K562 (cell line): ENCODE measurements around the gene PTPRE.

Experiments used
- ELF4 ChIP-seq: fragments of 450-650 bp; formaldehyde crosslinking; IDR thresholded peaks from 2 replicates; pipeline ENCODE4 v1.4.0; 2022; ENCODE audit warnings: missing genetic modification characterization
- ELK3 ChIP-seq: fragments of 450-650 bp; formaldehyde crosslinking; IDR thresholded peaks from 2 replicates; pipeline ENCODE4 v1.4.0; 2020; ENCODE audit warnings: mild to moderate bottlenecking
- GABPA ChIP-seq: fragments of 200-800 bp; sonication (Bioruptor generic); conservative IDR thresholded peaks from 2 replicates; pipeline ENCODE4 v1.6.1; 2016; ENCODE audit warnings: low read depth, missing genetic modification characterization, missing compliant biosample characterization
- GATA2 ChIP-seq: sonication (generic); formaldehyde crosslinking; IDR thresholded peaks from 2 replicates; pipeline ENCODE4 v1.4.0; 2020; ENCODE audit warnings: mild to moderate bottlenecking, missing genetic modification reagents
- MIER1 ChIP-seq: fragments of 450-650 bp; IDR thresholded peaks from 2 replicates; pipeline ENCODE4 v1.6.1; 2016; ENCODE audit warnings: antibody characterized with exemption, mild to moderate bottlenecking, low read depth
- TCF15 ChIP-seq: fragments of 250-450 bp; sonication (Bioruptor Pico); IDR thresholded peaks from 2 replicates; pipeline ENCODE4 v1.8.0; 2022; ENCODE audit warnings: moderate library complexity, mild to moderate bottlenecking, inconsistent platforms
- ZBTB1 ChIP-seq: sonication (generic); formaldehyde crosslinking; IDR thresholded peaks from 2 replicates; pipeline ENCODE4 v1.8.1; 2023; ENCODE audit warnings: missing genetic modification reagents, low read depth, mild to moderate bottlenecking, borderline replicate concordance
- ZBTB7A ChIP-seq: IDR thresholded peaks from 2 replicates; pipeline ENCODE4 v1.6.1; 2011; ENCODE audit warnings: low read depth, mild to moderate bottlenecking, low read length, moderate library complexity, borderline replicate concordance; ENCODE audit not compliant: control insufficient read depth

GRCh38 chr10:128025951-128026350 lies 119.0 kb downstream of the PTPRE start:
- no peak for TF ChIP-seq ZBTB7A
- no peak for TF ChIP-seq TCF15 (CRISPR knock-in tag)
- TF ChIP-seq GATA2 (CRISPR knock-in tag) = no peak
- no peak for TF ChIP-seq ELF4 (CRISPR knock-in tag)
- no peak for TF ChIP-seq GABPA (tag)
- TF ChIP-seq ZBTB1 (CRISPR knock-in tag) = no peak
- no peak for TF ChIP-seq MIER1
- TF ChIP-seq ELK3 (CRISPR knock-in tag) = no peak
